Measurements from ENCODE around the gene MIB2.

- TF ChIP-seq, protein P1, sequence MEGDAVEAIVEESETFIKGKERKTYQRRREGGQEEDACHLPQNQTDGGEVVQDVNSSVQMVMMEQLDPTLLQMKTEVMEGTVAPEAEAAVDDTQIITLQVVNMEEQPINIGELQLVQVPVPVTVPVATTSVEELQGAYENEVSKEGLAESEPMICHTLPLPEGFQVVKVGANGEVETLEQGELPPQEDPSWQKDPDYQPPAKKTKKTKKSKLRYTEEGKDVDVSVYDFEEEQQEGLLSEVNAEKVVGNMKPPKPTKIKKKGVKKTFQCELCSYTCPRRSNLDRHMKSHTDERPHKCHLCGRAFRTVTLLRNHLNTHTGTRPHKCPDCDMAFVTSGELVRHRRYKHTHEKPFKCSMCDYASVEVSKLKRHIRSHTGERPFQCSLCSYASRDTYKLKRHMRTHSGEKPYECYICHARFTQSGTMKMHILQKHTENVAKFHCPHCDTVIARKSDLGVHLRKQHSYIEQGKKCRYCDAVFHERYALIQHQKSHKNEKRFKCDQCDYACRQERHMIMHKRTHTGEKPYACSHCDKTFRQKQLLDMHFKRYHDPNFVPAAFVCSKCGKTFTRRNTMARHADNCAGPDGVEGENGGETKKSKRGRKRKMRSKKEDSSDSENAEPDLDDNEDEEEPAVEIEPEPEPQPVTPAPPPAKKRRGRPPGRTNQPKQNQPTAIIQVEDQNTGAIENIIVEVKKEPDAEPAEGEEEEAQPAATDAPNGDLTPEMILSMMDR (conservative IDR thresholded peaks at IDR 0.05; ENCODE audit: low read depth, low read length) = no peak
- TF ChIP-seq EZH2 (IDR thresholded peaks at IDR 0.05; ENCODE audit: borderline replicate concordance, low read depth, low read length, poor library complexity, severe bottlenecking) = no peak
These were observed 12.3 kb upstream of the MIB2 start for GRCh38 chr1:1602968-1603506.
